ENCODE data around the gene BLOC1S4. TPM values are rescaled to one million over a fixed set of nuclear protein-coding genes. Genes with fewer than 3 reads are reported as not detected.

The BLOC1S4 gene
- total RNA-seq, 1 experiment from 2014 or later = 10.7 TPM

DNA sequence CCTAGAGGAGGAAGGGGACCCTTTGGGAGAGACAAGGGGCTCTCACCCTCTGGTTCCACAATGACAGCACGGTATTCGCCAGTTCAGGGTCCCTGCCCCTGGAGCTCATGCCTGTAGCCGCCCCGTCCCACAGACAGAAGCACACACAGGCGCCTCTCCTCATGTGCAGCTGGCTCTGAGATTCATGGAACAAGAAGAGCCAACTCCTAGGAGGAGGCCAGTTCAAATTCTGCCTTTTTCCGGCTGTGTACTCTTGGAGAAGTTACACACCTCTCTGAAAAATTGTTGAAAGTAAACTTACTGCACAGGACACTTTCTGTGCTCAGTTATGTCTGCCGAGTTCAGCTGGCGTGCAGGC lies 15.3 kb downstream of the BLOC1S4 start:
- DNase-seq (ENCODE audit: low read depth, low spot score) = no peak
- Histone ChIP-seq H3K36me3 (ENCODE audit: control insufficient read depth, insufficient read depth, low read length) (no peaks in the 10 kb centered on the region), H3K4me1 (ENCODE audit: control insufficient read depth, insufficient read depth, low read length) (no peaks in the 10 kb centered on the region; the same call in 1 of the 2 replicates), H3K4me3 (ENCODE audit: low read depth in 2 of 2, low read length in 2 of 2) (no peak overlapping the region), H3K27me3 (ENCODE audit: control insufficient read depth, insufficient read depth, low read length) (no peaks in the 10 kb centered on the region), H3K27ac (ENCODE audit: low read length) (no peak overlapping the region), H3K9me3 (ENCODE audit: control insufficient read depth, insufficient read depth, low read depth, low read length) (no peaks in the 10 kb centered on the region)
- CTCF ChIA-PET = no interaction called here
- in situ Hi-C loops (cut with HindIII; ENCODE audit: low pct_unique_long_range_greater_than_20kb, low sequenced_read_pairs) (no loop called here), intact Hi-C loops (cut with micrococcal nuclease; ENCODE audit: unreplicated experiment) (no loop called here)
- no peak for ATAC-seq
- POLR2A ChIA-PET = no interaction called here
- no peak for TF ChIP-seq POLR2AphosphoS5 (IDR thresholded peaks at IDR 0.05; ENCODE audit: low read depth, low read length)
- no peak for TF ChIP-seq SIN3A (IDR thresholded peaks at IDR 0.05; ENCODE audit: borderline replicate concordance, insufficient read depth, low read depth, low read length)
- TF ChIP-seq, protein P1, sequence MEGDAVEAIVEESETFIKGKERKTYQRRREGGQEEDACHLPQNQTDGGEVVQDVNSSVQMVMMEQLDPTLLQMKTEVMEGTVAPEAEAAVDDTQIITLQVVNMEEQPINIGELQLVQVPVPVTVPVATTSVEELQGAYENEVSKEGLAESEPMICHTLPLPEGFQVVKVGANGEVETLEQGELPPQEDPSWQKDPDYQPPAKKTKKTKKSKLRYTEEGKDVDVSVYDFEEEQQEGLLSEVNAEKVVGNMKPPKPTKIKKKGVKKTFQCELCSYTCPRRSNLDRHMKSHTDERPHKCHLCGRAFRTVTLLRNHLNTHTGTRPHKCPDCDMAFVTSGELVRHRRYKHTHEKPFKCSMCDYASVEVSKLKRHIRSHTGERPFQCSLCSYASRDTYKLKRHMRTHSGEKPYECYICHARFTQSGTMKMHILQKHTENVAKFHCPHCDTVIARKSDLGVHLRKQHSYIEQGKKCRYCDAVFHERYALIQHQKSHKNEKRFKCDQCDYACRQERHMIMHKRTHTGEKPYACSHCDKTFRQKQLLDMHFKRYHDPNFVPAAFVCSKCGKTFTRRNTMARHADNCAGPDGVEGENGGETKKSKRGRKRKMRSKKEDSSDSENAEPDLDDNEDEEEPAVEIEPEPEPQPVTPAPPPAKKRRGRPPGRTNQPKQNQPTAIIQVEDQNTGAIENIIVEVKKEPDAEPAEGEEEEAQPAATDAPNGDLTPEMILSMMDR (IDR thresholded peaks at IDR 0.05) = no peak
- TF ChIP-seq, protein P2, sequence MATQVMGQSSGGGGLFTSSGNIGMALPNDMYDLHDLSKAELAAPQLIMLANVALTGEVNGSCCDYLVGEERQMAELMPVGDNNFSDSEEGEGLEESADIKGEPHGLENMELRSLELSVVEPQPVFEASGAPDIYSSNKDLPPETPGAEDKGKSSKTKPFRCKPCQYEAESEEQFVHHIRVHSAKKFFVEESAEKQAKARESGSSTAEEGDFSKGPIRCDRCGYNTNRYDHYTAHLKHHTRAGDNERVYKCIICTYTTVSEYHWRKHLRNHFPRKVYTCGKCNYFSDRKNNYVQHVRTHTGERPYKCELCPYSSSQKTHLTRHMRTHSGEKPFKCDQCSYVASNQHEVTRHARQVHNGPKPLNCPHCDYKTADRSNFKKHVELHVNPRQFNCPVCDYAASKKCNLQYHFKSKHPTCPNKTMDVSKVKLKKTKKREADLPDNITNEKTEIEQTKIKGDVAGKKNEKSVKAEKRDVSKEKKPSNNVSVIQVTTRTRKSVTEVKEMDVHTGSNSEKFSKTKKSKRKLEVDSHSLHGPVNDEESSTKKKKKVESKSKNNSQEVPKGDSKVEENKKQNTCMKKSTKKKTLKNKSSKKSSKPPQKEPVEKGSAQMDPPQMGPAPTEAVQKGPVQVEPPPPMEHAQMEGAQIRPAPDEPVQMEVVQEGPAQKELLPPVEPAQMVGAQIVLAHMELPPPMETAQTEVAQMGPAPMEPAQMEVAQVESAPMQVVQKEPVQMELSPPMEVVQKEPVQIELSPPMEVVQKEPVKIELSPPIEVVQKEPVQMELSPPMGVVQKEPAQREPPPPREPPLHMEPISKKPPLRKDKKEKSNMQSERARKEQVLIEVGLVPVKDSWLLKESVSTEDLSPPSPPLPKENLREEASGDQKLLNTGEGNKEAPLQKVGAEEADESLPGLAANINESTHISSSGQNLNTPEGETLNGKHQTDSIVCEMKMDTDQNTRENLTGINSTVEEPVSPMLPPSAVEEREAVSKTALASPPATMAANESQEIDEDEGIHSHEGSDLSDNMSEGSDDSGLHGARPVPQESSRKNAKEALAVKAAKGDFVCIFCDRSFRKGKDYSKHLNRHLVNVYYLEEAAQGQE (IDR thresholded peaks at IDR 0.05; ENCODE audit: insufficient read depth in 1 of 2, low read depth in 2 of 2, low read length in 1 of 2) = no peak
- no peak for TF ChIP-seq TCF7L2 (IDR thresholded peaks at IDR 0.05; ENCODE audit: low read depth, low read length)
- no TSS peak for BruUV-seq (replicated peaks)

DNA sequence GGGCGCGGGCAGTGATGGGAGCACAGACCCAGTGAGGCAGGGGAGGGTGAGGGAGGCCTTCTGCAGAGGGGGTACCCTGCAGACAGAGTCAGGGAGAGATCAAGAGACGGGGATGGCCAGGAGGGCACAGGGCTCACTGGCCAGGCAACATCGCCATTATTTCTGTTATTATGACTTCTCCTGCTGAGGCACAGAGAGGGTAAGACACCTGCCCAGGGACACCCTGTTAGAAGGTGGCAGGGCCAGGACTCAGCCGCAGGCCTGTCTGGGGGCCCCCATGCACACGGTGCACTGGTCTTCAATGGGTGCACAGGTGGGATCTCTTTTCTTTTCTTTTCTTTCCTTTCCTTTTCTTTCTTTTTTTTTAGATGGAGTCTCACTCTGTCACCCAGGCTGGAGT lies 15.8 kb downstream of the BLOC1S4 start:
- H3K4me1 ChIP-seq (ENCODE audit: control insufficient read depth, insufficient read depth, low read length) = no peaks in the 10 kb centered on the region; the same call in 1 of the 2 replicates
- BruUV-seq (replicated peaks) = no TSS peak
- CTCF ChIA-PET = no interaction called here
- no peak overlapping the region for H3K27ac ChIP-seq (ENCODE audit: low read length)
- TF ChIP-seq SIN3A (IDR thresholded peaks at IDR 0.05; ENCODE audit: borderline replicate concordance, insufficient read depth, low read depth, low read length) (no peak), TCF7L2 (IDR thresholded peaks at IDR 0.05; ENCODE audit: low read depth, low read length) (no peak), POLR2AphosphoS5 (IDR thresholded peaks at IDR 0.05; ENCODE audit: low read depth, low read length) (no peak)
- TF ChIP-seq, protein P2 (IDR thresholded peaks at IDR 0.05; ENCODE audit: insufficient read depth in 1 of 2, low read depth in 2 of 2, low read length in 1 of 2) = no peak
- TF ChIP-seq, protein P1 (IDR thresholded peaks at IDR 0.05) = no peak
- H3K27me3 ChIP-seq (ENCODE audit: control insufficient read depth, insufficient read depth, low read length) = no peaks in the 10 kb centered on the region
- intact Hi-C loops (cut with micrococcal nuclease; ENCODE audit: unreplicated experiment) (no loop called here), in situ Hi-C loops (cut with HindIII; ENCODE audit: low pct_unique_long_range_greater_than_20kb, low sequenced_read_pairs) (no loop called here)
- no peak for DNase-seq (ENCODE audit: low read depth, low spot score)
- H3K9me3 ChIP-seq (ENCODE audit: control insufficient read depth, insufficient read depth, low read depth, low read length) = no peaks in the 10 kb centered on the region
- POLR2A ChIA-PET = no interaction called here
- ATAC-seq = no peak
- no peak overlapping the region for H3K4me3 ChIP-seq (ENCODE audit: low read depth in 2 of 2, low read length in 2 of 2)
- no peaks in the 10 kb centered on the region for H3K36me3 ChIP-seq (ENCODE audit: control insufficient read depth, insufficient read depth, low read length)

Data from Panc1 (cell line).